ENCODE measurements around the gene EEFSEC. TPM values are rescaled to one million over a fixed set of nuclear protein-coding genes. Genes with fewer than 3 reads are reported as not detected.

EEFSEC gene
- total RNA-seq, 2 experiments from 2014 or later = 19.4 to 19.7 TPM

- Mint-ChIP-seq H3K36me3 (no peaks in the 10 kb centered on the region), H3K27ac (no peak overlapping the region), H3K27me3 (no peaks in the 10 kb centered on the region), H3K4me3 (no peak overlapping the region), H3K9me3 (ENCODE audit: low read depth) (no peaks in the 10 kb centered on the region), H3K4me1 (peaks cover 15% of the 10 kb centered on the region)
- DNase-seq (no peak), ATAC-seq (no peak)
- CTCF ChIA-PET = interaction anchor here (1.4 to 2.1 kb wide), 3 partner anchors 39 to 228 kb away, joined by 4 to 15 read pairs (median 5); no protein-coding TSS in a partner anchor
Measured at GRCh38 chr3:128323206-128324081, 170.2 kb downstream of the EEFSEC start.

DNA sequence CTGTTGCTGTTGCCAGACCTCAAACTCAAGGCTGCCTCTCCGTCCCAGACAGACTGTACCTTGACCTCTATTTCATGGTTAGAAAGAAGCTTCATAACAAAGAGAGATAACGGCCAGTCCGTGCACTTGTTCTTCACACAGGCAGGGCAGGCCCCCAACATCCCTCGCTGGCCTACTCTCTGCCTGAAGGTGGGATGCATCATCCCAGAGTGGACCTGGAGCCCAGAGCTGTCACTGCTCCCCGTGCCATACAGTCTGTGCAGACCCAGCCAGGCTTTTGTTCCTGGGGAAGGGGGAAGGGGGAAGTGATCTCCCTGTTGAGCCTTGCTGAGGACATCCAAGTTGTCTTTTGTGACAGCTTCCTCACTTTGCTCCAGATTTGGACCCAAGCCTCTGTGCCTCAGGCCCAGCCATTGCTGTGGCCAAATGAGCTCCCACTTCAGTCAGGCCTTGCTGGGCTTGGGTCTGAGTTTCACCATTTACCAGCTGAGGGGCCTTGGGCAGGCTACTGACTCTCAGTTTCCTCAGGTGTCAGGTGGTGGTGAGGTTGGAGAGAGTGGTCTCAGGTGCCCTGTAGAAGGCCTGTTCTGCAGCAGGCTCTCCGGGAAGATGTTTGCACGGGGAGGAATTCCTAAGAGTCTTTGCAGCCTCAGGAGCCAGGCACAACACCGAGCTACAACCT is 171.8 kb downstream of the EEFSEC start:
- Mint-ChIP-seq H3K27ac (peak overlapping the region; percentile 34), H3K27me3 (no peaks in the 10 kb centered on the region), H3K36me3 (no peaks in the 10 kb centered on the region), H3K4me3 (no peak overlapping the region), H3K9me3 (ENCODE audit: low read depth) (no peaks in the 10 kb centered on the region), H3K4me1 (peaks cover 15% of the 10 kb centered on the region)
- DNase-seq (no peak), ATAC-seq (no peak)
- CTCF ChIA-PET = interaction anchor here (0.9 to 1.4 kb wide), 2 partner anchors 99 to 124 kb away, joined by 3 read pairs; no protein-coding TSS in a partner anchor

DNA sequence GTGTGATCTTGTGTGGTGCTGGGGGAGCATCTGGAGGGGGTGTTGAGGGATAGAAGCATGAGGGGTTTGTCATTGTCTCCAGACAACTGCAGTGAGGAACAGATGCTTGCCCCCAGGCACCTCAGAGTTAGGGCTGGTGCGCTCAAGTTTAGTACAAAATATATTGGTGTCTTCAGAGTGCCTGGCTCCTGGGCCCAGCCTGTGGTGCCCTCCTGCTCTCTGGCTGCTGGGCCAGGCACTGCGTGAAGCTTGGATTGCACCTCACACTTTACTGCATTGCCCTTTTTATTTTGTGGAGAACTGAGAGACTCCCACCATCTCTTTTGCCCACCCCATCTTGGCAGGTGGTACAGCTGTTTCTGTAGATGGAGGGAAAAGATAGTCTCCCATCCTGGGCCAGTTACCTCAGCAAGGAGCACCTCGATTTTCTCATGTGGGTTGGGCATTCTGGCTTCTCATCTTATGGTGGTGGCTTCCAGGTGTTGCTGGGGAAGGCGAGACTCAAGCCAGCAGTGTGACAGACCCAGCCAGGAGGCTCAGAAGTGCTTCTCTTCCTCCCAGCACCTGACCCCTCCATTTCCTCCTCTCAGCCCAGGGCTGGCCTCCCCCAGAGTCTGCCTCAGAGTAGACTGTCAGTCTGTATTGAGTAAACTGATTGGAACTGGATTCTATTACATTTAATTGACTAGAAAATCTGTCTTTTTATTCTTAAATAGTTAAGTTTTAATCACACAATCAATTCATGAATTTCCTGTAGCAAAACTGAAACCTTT is 173.0 kb downstream of the EEFSEC start:
- Mint-ChIP-seq H3K36me3 (no peaks in the 10 kb centered on the region), H3K27me3 (no peaks in the 10 kb centered on the region), H3K4me3 (no peak overlapping the region), H3K4me1 (peaks cover 15% of the 10 kb centered on the region), H3K27ac (peak overlapping the region; percentile 64), H3K9me3 (ENCODE audit: low read depth) (no peaks in the 10 kb centered on the region)
- DNase-seq (no peak), ATAC-seq (peak; percentile 51)
- CTCF ChIA-PET = interaction anchor here (1.4 kb wide), 1 partner anchor 125 kb away, joined by 3 read pairs; no protein-coding TSS in a partner anchor

GRCh38 chr3:128327606-128328031 is 174.3 kb downstream of the EEFSEC start:
- DNase-seq (no peak), ATAC-seq (no peak)
- no peak overlapping the region for H3K27ac Mint-ChIP-seq
- H3K4me3 Mint-ChIP-seq = no peak overlapping the region
- H3K9me3 Mint-ChIP-seq (ENCODE audit: low read depth) = no peaks in the 10 kb centered on the region
- H3K27me3 Mint-ChIP-seq = no peaks in the 10 kb centered on the region
- H3K36me3 Mint-ChIP-seq = no peaks in the 10 kb centered on the region
- CTCF ChIA-PET = no interaction called here
- peaks cover 20% of the 10 kb centered on the region for H3K4me1 Mint-ChIP-seq

- peaks cover 20% of the 10 kb centered on the region for H3K4me1 Mint-ChIP-seq
- no peak for ATAC-seq
- no peak for DNase-seq
- no peaks in the 10 kb centered on the region for H3K9me3 Mint-ChIP-seq (ENCODE audit: low read depth)
- no peak overlapping the region for H3K27ac Mint-ChIP-seq
- CTCF ChIA-PET = no interaction called here
- no peak overlapping the region for H3K4me3 Mint-ChIP-seq
- no peaks in the 10 kb centered on the region for H3K27me3 Mint-ChIP-seq
- H3K36me3 Mint-ChIP-seq = no peaks in the 10 kb centered on the region
Measured at GRCh38 chr3:128328546-128329458, 175.5 kb downstream of the EEFSEC start.

GRCh38 chr3:128329491-128330213 is 176.4 kb downstream of the EEFSEC start:
- no peak for DNase-seq
- ATAC-seq = no peak
- Mint-ChIP-seq H3K9me3 (ENCODE audit: low read depth) (no peaks in the 10 kb centered on the region), H3K27me3 (no peaks in the 10 kb centered on the region), H3K4me3 (no peak overlapping the region), H3K36me3 (no peaks in the 10 kb centered on the region), H3K27ac (no peak overlapping the region), H3K4me1 (peaks cover 20% of the 10 kb centered on the region)
- CTCF ChIA-PET = no interaction called here

DNA sequence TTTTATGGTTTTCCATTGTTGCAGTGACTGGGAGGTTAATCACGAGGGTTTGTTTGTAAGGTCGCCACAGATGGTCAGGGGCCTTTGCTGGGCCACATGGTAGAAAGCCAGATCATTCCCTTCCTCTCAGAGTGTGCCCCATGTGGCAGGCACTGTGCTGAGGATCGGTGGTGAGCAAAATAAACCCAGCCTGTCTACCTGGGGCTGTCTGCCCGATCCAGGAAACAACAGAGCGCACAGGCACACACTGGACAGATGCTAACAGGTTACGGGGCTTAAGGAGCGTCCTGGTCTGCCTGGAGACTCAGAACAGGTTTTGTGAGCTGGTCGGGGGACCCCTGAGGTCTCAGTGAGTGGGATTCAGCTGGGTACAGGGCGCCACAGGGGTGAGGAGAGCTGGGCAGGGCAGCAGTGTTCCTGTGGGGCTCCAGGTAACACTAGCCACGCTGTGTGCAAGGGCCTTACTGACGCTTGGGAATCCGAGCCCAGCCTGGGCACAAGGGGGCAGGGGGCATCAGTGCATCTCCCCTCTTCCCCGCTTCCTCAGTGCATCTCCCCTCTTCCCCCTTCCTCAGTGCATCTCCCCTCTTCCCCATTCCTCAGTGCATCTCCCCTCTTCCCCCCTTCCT is 177.0 kb downstream of the EEFSEC start:
- H3K9me3 Mint-ChIP-seq (ENCODE audit: low read depth) = no peaks in the 10 kb centered on the region
- no peak for ATAC-seq
- CTCF ChIA-PET = no interaction called here
- no peaks in the 10 kb centered on the region for H3K27me3 Mint-ChIP-seq
- H3K27ac Mint-ChIP-seq = no peak overlapping the region
- peaks cover 20% of the 10 kb centered on the region for H3K4me1 Mint-ChIP-seq
- no peaks in the 10 kb centered on the region for H3K36me3 Mint-ChIP-seq
- H3K4me3 Mint-ChIP-seq = no peak overlapping the region
- DNase-seq = no peak

DNA sequence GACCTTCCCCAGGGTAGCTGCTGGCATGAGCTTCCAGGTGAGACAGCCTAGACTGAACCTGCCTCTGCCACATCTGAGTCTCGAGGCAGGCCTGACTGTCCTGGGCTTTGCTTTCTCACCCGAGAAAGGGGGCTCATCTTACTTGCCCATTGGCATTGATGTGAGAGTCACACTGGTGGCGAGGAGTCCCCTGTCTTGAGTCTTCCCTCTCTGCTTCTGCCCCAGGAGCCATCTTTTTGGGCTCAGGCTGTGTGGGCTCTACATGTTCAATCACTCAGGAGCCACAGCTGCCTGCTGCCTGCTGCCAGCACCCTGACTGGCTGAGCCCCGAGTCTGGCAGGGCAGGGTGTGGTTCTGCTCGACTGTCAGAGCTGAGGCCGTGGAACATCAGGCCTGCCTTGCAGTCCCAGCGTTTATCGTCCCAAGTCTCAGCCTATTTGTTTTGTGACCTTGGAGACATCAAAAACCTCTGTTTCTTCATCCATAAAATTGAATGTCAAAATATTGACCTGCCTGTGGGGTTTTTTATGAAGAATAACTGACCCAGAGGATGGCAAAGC is 180.9 kb downstream of the EEFSEC start:
- H3K4me3 Mint-ChIP-seq = no peak overlapping the region
- H3K27ac Mint-ChIP-seq = no peak overlapping the region
- H3K9me3 Mint-ChIP-seq (ENCODE audit: low read depth) = no peaks in the 10 kb centered on the region
- no peaks in the 10 kb centered on the region for H3K27me3 Mint-ChIP-seq
- H3K36me3 Mint-ChIP-seq = no peaks in the 10 kb centered on the region
- CTCF ChIA-PET = interaction anchor here (0.6 kb wide), 1 partner anchor 380 kb away, joined by 4 read pairs; no protein-coding TSS in a partner anchor
- DNase-seq (no peak), ATAC-seq (no peak)
- H3K4me1 Mint-ChIP-seq = peaks cover 4% of the 10 kb centered on the region

GRCh38 chr3:128334766-128335165 is 181.5 kb downstream of the EEFSEC start:
- ATAC-seq = no peak
- Mint-ChIP-seq H3K4me1 (peaks cover 4% of the 10 kb centered on the region), H3K9me3 (ENCODE audit: low read depth) (no peaks in the 10 kb centered on the region), H3K4me3 (no peak overlapping the region), H3K27ac (no peak overlapping the region), H3K36me3 (no peaks in the 10 kb centered on the region), H3K27me3 (no peaks in the 10 kb centered on the region)
- CTCF ChIA-PET = interaction anchor here (0.5 kb wide), 1 partner anchor 251 kb away, joined by 3 read pairs; no protein-coding TSS in a partner anchor
- DNase-seq = no peak

DNA sequence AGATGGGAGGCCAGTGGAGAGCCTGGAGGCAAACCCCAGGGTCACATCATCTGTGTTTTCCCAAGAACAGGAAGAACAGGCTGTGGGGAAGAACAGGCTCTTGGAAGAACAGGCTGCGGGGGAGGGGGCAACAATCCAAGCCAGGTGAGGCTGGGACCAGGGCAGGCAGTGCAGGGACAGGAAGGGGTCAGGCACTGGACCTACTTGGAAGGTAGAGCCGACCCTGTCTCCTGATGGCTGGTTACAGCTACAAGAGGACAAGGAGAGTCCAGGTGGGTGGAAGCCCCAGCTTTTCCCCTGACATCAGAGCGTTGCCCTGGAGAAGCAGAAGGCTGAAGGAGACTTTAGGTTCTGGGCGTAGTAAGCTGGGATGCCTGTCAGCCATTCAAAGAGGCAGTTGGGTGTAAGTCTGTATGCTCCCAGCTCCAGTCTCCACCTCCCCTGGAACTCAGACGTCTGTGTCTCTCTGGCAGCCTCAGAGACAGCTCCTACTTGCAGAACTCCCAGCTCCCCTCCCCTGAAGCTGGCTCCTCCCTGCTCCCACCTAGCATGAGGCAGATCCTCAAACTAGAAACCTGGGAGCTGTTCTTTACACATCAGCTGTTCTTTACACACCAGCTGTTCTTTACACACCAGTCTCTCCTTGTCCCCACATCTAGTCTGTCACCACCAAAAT is 182.5 kb downstream of the EEFSEC start:
- Mint-ChIP-seq H3K9me3 (ENCODE audit: low read depth) (no peaks in the 10 kb centered on the region), H3K27ac (no peak overlapping the region), H3K27me3 (no peaks in the 10 kb centered on the region), H3K36me3 (no peaks in the 10 kb centered on the region), H3K4me1 (peaks cover 4% of the 10 kb centered on the region), H3K4me3 (no peak overlapping the region)
- ATAC-seq (no peak), DNase-seq (no peak)
- CTCF ChIA-PET = no interaction called here

Measured in activated CD8-positive, alpha-beta memory T cell treated with anti-CD3 and anti-CD28 coated beads, Interleukin-2, amount 10 ng/mL, durations not matched to agents 7 days and 5 days (primary cell).